UCSD-AML1 (cell line): ENCODE data around the gene TRIM71.
"Not testable (repeated sequence)": the region's sequence is repeated elsewhere in the genome, so short reads cannot be mapped to it uniquely, and the experiment has no call there.

ENCODE experiments used
- DNase-seq: peaks from one replicate; lab custom pipeline; 2025; ENCODE audit not compliant: unreplicated experiment; lab: John Stamatoyannopoulos, UW

TRIM71 gene

GRCh38 chr3:32819551-32820348 is 2.0 kb downstream of the TRIM71 start:
- DNase-seq = peak; percentile 37

- no peak for DNase-seq
Measured at GRCh38 chr3:32820430-32820829, 2.6 kb downstream of the TRIM71 start.

GRCh38 chr3:32820971-32821685 is 3.3 kb downstream of the TRIM71 start:
- DNase-seq = no peak

GRCh38 chr3:32821686-32822296 is 4.0 kb downstream of the TRIM71 start:
- no peak for DNase-seq

- DNase-seq = no peak
Measured at GRCh38 chr3:32822609-32823498, 5.1 kb downstream of the TRIM71 start.

GRCh38 chr3:32823641-32824184 is 5.9 kb downstream of the TRIM71 start:
- DNase-seq = not testable (repeated sequence)

GRCh38 chr3:32825601-32826375 is 8.0 kb downstream of the TRIM71 start:
- DNase-seq = no peak

- DNase-seq = no peak
Measured at GRCh38 chr3:32831062-32831461, 13.3 kb downstream of the TRIM71 start.

GRCh38 chr3:32831791-32832190 is 14.0 kb downstream of the TRIM71 start:
- DNase-seq = no peak

GRCh38 chr3:32832193-32832592 is 14.4 kb downstream of the TRIM71 start:
- DNase-seq = no peak

- DNase-seq = no peak
Measured at GRCh38 chr3:32835049-32835371, 17.2 kb downstream of the TRIM71 start.

- no peak for DNase-seq
Measured at GRCh38 chr3:32835961-32836360, 18.2 kb downstream of the TRIM71 start.

GRCh38 chr3:32836601-32837000 is 18.8 kb downstream of the TRIM71 start:
- DNase-seq = no peak

- DNase-seq = no peak
Measured at GRCh38 chr3:32837366-32837765, 19.6 kb downstream of the TRIM71 start.

- DNase-seq = no peak
Measured at GRCh38 chr3:32837789-32838188, 20.0 kb downstream of the TRIM71 start.

- no peak for DNase-seq
Measured at GRCh38 chr3:32839714-32840085, 21.9 kb downstream of the TRIM71 start.

- DNase-seq = no peak
Measured at GRCh38 chr3:32840086-32840841, 22.5 kb downstream of the TRIM71 start.

- no peak for DNase-seq
Measured at GRCh38 chr3:32841341-32841740, 23.5 kb downstream of the TRIM71 start.

- no peak for DNase-seq
Measured at GRCh38 chr3:32841867-32842470, 24.2 kb downstream of the TRIM71 start.
